CD4-positive, alpha-beta T cell treated with Interleukin-6 for 4 hours (primary cell): Measurements from ENCODE around the gene C4B.
"Not testable (repeated sequence)": the region's sequence is repeated elsewhere in the genome, so short reads cannot be mapped to it uniquely, and the experiment has no call there.

ENCODE experiments used
- DNase-seq: peaks from one replicate; pipeline ENCODE4 v3.0.0-alpha.2; 2020; ENCODE audit warnings: mixed read lengths

Gene C4B

DNA sequence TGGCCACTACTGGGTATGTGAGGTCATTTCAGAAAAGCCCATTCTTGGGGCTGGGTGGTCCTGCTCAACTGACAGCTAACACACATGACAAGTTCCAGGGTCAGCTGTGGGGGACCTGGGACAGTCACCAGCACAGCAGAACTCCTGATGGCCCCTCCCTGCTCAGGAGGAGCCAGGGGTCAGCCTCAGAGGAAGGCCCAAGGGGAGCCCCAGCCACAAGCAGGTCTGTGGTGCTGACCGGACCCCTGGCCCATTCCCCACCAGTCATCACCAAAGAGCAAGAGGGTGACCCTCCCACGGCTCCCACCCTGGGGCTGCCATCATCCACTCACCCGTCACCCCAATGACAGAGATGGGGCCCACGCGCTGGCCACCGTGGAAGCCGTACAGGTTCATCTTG is 41.7 kb downstream of the C4B start:
- DNase-seq, result no peak

DNA sequence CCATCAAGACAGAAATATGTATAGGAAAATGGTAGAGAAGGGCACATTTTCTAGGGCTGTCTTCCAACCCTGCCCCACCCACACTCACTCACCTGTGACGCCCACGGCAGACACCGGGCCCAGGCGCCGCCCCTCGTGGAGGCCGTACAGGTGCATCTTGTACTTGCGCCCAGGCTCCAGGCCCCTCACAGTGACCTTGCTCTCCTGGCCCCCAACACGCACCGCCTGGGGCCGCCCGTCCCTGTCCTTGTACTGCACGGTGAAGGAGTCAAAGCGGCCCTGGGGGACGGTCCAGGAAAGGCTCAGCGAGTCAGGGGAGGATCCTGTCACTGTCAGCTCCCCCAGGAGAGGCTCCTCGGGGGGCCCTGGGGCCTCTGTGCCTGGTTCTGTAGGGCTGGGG is 43.4 kb downstream of the C4B start:
- DNase-seq, result no peak

- no peak for DNase-seq
Observed at GRCh38 chr6:32058511-32058963, 43.9 kb downstream of the C4B start.

DNA sequence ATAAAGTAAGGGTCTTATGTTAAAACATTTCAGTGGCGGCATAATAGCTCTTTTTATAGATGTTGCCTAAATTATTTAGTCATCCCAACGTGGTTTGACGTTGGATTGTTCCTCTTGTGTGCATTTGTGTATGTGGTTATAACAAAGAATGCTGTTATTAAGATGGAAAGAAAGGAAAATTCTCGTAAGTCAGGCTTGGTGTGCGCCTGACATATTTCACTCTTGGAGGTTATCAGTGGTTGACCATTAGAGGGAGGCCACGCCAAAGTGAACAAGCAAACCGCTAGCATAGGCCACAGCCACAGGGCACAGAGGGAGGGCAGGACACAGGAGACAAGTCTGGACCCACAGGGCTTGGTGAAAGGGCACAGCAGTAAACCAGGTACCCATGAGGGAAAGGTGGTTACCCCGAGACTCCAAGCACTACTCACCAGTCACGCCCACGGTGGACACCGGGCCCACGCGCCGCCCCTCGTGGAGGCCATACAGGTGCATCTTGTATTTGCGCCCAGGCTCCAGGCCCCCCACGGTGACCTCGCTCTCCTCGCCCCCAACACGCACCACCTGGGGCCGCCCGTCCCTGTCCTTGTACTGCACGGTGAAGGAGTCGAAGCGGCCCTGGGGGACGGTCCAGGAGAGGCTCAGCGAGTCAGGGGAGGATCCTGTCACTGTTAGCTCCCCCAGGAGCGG is 46.5 kb downstream of the C4B start:
- no peak for DNase-seq

DNA sequence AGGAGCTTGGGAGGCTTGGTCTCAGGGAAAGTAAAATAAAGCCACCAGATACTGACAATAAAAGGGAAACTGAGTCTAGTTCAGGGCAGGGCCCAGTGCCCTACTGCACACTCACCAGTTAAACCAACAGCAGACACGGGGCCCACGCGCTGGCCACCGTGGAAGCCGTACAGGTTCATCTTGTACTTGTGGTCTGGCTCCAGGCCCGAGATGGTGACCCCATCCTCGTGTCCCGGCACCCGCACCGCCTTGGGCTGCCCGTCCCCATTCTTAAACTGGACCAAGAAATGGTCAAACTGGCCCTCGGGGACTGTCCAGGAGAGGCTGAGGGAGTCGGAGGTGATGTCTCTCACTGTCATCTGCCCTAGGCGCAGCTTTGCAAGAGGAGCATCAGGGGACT is 50.1 kb downstream of the C4B start:
- DNase-seq, result no peak

DNA sequence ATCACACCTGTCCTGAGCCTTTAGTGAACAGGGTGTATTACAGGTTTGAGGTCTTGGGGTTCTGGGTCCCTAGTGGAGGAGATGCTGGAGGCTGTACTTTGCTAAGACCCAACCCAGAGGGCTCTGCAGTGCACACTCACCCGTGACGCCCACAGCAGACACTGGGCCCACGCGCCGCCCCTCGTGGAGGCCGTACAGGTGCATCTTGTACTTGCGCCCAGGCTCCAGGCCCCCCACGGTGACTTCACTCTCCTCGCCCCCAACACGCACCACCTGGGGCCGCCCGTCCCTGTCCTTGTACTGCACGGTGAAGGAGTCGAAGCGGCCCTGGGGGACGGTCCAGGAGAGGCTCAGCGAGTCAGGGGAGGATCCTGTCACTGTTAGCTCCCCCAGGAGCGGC is 52.9 kb downstream of the C4B start:
- not testable (repeated sequence) for DNase-seq

DNA sequence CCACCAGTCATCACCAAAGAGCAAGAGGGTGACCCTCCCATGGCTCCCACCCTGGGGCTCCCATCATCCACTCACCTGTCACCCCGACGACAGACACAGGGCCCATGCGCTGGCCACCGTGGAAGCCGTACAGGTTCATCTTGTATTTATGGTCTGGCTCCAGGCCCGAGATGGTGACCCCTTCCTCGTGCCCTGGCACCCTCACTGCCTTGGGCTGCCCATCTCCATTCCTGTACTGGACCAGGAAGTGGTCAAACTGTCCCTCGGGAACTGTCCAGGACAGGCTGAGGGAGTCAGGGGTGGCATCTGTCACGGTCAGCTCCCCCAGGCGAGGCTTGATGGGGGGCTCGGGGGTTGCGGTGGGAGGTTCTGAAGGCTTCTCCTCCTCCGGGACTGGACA is 53.7 kb downstream of the C4B start:
- DNase-seq, result not testable (repeated sequence)

- no peak for DNase-seq
Observed at GRCh38 chr6:32068867-32069266, 54.3 kb downstream of the C4B start.

DNA sequence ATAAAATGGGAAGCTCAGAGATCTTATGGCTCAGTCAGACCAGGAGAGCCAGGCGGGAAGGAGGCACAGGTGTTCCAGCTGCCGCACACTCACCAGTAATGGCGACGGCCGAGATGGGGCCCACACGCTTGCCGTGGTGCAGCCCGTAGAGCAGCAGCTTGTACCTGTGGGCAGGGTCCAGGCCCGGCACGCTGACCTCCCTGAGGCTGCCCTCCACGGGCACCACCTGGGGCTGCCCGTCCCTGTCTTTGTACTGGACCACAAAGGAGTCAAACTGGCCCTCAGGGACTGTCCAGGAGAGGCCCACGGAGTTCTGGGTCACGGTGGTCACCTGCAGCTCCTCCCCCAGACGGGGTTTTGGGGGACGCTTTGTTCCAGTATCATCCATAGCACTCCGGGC is 54.9 kb downstream of the C4B start:
- DNase-seq, result no peak

DNA sequence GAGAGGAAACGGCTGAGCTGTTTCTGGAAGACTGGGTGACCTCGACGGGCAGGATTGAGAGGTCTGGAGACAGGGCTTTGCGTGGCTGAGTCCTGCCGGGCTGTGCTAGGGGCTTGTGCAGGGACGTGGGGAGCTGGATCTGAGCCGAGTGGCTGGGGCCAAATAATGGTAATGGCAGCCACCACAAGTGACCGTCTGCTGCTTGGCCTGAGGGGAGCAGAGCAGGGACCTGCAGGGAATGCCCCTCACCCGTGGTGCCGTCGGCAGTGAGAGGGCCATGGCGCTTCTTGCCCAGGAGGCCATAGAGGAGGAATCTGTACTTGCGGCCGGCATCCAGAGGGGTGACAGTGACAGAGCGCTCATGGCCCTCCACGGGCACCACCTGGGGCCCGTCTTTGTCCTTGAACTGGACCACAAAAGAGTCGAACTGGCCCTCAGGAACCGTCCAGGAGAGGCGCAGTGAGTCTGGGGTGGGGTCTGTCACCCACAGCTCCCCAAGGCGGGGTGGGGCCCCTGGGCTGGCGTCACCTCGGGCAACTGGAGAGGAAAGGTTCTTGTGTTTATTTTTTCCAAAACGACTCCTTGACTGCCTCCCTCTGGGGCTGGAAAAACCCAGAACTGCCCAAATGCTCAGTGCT is 55.4 kb downstream of the C4B start:
- DNase-seq, result no peak

DNA sequence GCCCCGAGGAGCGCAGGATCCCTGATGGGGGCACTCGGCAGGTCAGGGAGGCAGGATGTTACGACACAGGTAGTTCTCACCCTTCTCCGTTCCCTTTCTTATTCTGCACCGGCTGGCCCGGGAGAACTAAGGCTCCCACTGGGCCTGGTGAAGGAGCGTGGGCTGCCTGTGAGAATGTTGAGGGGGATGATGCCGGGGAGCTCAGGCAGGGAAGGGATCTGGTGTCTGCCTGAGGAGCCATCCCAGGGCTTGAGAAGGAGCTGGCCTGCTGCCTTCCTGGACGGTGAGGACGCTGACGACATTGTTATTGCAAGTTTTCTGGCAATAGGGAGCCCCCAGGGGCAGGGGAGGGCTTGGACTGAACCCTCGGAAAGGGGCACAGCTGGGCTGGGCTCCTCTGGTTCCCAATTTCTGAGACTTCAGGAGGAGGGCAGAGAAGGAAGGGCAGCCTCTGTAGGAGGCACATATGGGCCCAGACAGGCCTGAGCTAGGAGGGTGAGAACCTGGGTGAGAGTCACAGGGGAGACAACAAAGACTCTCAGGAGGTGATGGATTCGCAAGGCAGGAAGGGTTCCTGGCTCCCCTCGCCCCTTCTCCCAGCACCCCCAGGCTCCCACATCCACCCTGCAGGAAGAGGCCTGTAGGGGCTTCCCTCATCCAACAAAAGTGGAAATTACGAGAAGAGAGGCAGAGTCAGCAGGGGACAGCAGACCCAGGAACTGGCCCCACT is 56.4 kb downstream of the C4B start:
- DNase-seq, result no peak

- DNase-seq, result no peak
Observed at GRCh38 chr6:32073101-32073500, 58.5 kb downstream of the C4B start.

GRCh38 chr6:32073613-32074012 is 59.0 kb downstream of the C4B start:
- DNase-seq, result no peak

DNA sequence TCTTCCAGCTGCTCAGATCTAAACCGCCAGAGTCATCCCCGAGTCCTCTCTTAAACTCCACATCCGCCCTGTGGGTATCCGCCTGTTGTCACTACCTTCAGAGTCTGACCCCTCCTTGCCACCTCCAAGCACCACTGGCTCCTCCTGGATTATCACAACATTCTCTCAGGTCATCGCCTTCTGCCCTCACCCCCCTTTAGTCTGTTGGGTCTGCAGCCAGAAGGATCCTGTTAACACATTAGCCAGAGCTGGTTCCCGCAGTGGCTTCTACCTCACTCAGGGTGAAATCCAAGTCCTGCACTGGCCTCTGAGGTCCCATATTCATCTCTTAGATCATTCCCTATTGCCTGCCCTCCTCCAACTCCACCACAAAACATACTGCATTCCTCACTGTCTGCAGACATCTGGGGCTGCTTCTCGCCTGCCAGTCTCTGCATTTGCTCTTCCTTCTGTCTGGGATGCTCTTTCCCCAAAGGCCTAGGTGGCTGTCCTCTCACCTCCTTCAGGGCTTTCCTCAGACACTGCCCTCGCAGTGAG is 60.5 kb downstream of the C4B start:
- DNase-seq, result no peak

DNA sequence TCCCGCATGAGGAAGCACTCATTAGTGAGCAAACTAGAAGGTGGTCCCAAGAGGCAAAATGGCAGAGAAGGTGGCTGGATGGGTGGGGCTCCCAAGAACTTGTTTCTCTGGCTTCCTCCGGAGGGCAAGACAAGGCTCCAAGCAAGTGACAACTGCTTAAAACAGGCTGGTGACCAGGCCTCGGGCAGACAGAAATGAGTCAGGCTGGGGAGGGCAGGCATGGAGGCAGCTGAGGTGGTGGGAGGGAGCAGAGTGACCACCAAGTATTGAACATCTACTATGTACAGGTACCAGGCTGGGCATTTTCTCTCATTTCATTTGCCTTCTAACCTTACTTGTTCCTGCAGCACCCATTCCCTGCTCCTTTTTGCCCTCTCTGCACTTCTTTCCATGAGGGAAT is 61.2 kb downstream of the C4B start:
- DNase-seq, result no peak

- no peak for DNase-seq
Observed at GRCh38 chr6:32076321-32076809, 61.8 kb downstream of the C4B start.

GRCh38 chr6:32079566-32080290 is 65.1 kb downstream of the C4B start:
- no peak for DNase-seq

- no peak for DNase-seq
Observed at GRCh38 chr6:32081168-32081990, 66.8 kb downstream of the C4B start.

DNA sequence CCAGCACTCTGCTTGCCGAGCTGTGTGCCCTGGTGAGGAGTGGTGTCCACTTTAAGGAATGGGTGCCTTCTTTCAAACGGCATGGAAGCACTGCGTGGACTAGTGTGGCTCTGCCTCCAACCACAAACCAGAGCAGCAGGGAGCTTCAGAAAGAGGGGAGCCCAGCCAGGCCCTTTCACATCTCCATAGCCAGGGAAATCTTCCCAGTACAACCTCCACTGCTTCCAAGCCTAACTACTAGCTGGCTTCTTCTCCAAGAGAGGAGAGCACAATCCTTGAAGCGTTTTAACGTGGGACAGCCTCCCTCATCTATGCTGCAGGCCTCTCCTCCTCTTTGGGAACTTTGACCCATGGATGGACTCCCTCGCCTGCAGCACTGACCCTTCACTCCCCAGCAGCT is 67.9 kb downstream of the C4B start:
- no peak for DNase-seq

GRCh38 chr6:32082935-32083334 is 68.3 kb downstream of the C4B start:
- no peak for DNase-seq

DNA sequence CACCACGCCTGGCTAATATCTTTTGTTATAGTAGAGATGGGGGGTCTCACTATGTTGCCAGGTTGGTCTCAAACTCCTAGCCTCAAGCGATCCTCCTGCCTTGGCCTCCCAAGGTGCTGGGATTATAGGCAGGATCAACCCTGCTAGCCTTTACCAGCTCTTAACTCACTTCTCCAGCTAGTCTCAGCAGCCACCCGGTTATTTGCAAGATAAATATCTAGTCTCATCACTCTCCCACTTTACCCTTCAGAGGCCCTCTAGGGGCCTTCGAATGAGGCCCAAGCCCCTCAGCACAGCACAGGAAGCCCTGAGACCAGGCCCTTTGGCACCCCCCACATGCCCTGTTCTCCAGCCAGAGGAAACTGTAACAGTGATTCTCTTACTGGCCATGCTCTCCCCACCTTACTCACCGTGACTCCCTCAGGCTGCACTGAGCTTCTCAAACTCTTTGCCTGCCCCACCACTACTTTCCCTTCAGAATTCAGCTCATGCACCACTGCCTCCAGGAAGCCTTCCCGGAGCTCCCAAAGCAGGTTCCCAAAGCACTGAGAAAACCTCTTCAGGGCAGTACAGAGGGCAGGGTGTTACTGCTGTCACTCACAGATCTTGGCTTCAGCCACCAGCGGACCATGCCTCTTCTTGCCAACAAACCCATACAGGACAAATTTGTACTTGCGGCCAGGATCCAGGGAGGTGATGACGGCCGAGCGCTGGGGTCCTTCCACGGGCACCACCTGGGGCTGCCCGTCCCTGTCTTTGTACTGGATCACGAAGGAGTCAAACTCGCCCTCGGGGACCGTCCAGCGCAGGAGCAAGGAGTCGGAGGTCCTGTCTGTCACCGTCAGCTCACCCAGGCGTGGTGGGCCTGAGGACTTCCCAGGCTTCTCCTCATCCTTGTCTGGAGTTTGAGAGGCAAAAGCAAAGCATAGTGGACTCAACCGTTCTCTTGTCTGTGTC is 69.5 kb downstream of the C4B start:
- DNase-seq, result no peak
